Measurements from ENCODE around the gene CYP19A1.
A peak's percentile ranks its signal among the peaks of the same experiment; 100 is the strongest.

Gene CYP19A1

DNA sequence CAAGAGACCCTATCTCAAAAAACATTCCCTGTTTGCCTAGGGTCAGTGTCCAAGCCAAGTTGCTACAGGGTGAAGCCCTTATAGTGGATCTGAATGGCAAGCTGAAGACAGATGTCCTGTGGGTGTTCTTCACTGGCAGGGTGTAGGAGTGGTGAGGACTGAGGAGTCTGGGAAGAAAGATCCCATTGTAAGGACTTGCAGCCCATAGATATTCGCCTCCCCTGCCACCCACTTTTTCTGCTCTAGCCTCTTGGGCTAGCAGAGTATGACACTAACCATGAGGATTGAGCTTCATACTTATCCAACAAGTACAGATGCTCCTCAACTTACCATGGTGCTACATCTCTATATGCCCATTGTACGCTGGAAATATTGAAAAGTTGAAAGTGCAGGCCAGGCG lies 13.2 kb downstream of the CYP19A1 start:
- DNase-seq (ENCODE audit: low spot score), result no peak

DNA sequence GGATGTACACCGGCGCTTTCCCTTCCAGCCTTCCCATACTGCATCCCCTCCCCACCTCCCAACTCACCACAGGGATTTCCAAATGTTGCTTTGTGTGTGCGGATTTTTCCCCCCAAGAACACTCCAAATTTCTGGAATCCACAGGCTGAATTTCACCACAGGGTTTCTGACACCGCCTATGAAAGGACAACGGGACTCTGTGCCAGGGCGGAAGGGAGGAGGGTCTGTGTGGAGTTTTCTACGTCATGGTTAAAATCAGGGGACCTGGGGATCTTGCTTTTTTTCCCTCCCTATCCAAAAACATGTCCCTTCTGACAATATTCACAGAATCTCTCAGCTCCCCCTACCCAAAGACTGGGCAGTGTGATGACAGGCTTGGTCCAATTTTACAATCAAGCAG lies 14.6 kb downstream of the CYP19A1 start:
- no peak for DNase-seq (ENCODE audit: low spot score)

DNA sequence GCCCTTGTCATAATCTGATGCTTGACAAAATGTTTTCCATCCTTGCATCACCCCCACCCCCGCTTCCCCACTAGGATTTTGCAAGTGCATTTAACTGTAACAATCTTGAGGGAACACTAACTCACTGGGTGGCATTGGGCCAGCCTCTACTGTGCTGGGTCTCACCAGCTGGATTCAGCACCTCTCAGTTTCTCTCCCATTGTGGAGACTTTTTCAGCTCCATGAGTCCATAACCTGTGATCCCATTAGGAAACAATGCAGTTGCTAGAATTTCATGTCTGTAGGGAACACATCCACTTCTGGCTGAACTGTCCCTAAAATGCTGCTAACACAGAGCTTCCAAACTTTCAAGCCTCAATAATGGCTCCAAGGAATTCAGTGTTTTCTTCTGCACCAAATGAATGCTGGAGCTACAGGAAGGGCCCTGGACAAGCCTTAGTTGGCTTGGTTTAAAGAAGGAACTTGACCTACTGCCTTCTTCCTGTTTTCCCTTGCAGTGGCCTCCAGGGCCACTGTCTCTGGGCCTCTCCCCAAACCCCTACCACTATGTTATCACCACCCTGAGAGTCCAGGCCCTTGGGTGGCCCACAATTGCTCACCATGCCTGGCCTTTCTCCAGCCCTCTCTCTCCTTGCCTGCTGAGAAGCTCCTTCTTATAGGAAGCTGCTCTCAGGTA lies 15.6 kb downstream of the CYP19A1 start:
- no peak for DNase-seq (ENCODE audit: low spot score)

DNA sequence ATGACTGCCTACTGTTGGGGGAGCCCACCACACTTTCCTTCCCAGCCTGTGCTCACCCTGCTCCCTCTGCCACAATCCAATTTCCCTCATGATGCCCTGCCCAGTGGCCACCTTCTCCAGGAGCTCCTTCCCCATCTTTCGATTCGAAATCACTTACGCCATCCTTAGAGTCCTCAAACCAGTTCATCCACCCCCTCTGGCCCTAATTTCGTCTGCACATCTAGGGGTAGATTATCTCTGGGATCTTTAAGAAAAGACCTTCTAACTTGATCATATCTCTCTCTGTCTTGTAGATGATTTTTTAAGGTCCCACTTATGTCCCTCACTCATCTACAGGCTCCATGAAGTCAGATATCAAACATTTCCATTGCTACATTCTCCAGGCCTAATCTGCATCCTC lies 17.1 kb downstream of the CYP19A1 start:
- no peak for DNase-seq (ENCODE audit: low spot score)

DNA sequence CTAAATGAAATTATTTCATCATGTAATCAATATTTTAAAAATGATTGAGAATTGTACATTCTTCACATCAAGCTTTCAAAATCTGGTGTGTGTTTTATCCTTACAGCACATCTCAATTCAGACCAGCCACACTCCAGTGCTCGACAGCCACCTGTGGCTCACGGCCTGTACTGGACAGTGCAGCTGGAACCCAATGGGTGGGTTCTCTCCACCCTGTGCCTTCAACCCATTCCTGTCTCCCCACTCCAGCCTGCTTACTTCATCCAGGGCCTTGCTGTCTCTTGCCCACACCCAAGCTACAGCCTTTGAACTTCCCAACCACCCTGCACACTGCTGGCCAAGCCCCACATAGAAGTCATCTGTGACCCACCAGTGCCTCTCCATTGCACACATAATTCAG lies 17.6 kb downstream of the CYP19A1 start:
- no peak for DNase-seq (ENCODE audit: low spot score)

DNA sequence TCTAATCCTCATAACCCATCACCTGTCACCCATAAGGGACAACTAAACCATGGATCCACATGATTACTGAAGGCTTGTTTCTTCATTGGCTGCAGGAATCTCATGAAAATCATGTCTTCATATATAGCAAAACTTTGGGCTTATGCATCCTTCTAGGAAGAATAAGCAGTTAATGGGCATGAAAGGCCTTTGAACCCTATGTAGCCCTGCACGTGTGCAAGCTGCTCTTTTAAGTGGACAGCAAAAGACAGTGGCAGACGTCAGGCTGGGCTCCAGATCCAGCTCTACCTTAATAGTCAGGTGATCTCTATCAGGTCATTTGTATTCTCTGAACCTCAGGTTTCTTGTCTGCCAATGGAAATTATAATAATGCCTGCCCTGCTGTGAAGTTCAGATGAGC lies 18.9 kb downstream of the CYP19A1 start:
- DNase-seq (ENCODE audit: low spot score), result no peak

DNA sequence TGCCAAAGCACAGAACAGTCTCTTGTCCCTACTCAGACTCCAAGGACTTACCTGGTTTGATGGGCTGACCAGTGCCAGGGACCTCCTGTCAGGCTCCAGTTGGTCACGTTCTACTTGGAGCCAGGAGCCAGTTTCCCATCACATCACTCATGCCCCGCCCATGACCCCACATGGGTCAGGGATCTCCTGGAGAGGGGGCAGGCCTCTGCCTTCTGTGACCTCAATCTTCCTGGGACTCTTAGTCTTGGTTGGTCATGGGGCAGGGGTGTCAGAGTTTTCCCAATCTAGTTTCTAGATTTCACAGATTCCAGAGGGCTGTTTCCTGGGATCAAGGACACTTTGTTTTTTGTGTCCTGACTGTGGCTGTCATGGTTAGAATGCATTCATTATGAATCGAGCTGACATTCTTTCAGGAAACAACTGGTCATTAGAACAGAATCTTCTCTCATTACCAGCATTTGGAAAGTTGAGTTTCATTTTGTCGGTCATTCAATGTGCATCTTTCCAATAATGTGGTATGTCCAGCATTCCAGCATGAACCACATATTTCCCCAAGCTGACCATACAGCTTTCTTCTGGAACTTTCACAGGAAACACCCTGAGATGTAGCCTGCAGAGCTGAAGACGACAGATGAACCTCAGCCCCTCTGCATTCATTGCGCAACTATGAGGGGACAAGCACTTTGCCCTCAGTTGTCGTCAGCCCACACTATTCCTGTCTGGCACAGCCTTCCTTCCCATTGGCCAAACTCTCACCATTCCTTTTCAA lies 19.8 kb downstream of the CYP19A1 start:
- peak; percentile 77 for DNase-seq (ENCODE audit: low spot score)

DNA sequence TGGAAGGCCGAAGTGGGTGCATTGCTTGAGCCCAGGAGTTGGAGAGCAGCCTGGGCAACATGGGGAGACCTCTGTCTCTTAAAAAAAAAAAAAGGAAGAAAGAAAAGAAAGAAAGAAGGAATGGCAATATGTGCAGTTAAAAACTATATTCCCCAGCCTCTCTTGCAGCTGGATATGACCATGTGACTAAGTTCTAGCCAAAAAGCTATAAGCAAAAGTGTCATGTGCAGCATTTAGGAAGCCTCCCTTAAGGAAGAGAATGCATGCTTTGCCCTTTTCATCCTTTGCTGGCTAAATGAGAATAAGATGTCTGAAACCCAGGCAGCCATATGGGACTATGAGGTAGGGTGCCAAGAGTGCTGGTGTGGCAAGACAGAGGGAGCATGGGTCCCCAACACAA lies 21.8 kb downstream of the CYP19A1 start:
- DNase-seq (ENCODE audit: low spot score), result no peak

DNA sequence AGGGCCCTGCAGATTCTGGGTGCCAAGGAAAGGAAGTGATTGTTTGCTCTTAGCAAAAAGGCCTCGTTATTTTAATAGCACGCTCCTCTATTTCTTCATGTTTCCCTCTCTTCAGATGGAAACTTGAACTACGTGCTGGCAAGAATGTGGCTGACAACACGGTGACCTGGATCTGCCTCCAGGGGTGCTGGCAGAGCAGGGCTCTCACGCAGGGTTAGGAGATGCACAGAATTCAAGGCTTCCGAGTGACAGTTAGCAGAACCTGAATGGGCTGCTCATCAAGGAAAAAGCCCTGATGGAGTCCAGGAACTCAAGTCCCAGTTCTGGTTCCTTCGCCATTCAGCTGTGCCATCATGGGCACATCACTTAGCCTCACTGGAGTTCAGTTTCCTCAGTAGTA lies 22.7 kb downstream of the CYP19A1 start:
- no peak for DNase-seq (ENCODE audit: low spot score)

DNA sequence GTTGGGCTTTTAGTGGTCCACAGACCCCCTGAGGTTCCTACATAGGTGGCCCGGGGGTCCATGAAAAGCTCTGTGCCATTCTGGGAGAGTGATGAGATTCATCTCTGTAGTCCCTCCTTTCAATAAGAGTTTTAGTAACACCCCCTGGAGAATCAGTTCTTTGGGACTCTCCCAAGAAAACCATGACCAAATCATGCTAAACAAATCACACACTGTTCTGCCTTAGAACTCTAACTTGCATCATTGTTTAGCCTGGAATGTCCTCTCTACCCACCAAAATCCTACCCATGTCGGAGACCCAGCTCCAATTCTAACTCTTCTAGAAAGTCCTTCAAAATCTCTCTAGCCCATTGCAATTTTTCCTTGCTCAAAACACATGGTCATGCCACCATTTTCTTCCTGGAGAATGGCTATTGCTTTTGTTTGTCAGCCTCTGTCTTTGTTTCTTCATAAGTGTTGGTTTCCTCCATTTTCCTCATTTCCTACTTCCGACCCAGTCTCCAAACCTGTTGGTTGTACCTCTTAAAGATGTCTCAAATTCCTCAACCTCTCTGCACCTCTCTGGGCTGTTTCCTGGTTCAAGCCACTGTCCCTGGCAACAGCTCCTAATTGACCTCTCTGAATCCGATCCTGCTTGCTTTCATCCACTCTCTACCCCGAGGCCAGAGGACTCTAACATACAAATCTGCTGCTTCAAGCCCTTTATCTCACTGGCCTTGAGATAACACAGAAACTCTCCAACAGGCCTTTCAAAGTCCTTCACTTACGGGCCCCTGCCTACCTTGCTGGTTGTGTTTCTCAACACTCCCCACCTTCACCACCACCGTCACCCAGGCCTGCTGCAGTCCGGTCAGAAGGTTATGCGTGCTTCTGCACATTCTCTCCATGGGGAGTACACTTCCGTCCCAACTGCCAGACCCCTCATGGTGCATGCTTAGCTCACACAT lies 23.7 kb downstream of the CYP19A1 start:
- DNase-seq (ENCODE audit: low spot score), result no peak

DNA sequence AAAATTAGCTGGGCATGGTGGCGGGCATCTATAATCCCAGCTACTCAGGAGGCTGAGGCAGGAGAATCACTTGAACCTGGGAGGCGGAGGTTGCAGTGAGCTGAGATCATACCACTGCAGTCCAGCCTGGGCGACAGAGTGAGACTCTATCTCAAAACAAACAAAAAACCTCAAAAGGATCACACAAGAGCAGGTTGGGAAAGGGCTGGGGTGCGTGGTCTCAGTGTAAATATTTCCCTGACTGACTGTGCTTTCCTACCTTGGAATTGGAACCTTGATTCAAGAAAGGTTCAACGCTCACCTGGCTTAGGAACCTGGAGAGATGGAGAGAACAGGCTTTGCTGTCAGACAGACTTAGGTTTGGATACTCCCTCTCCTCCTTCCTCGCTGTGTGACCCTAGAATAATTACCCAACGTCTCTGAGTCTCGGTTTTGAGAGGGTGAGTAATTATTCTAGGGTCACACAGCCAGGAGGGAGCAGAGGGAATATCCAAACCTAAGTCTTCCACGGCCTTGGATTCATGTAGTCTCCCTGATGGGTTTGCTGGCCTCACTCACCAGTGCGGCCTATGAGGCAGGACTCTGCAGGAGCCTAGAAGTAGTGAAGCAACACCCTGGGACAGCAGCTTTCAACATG lies 24.6 kb downstream of the CYP19A1 start:
- no peak for DNase-seq (ENCODE audit: low spot score)

DNA sequence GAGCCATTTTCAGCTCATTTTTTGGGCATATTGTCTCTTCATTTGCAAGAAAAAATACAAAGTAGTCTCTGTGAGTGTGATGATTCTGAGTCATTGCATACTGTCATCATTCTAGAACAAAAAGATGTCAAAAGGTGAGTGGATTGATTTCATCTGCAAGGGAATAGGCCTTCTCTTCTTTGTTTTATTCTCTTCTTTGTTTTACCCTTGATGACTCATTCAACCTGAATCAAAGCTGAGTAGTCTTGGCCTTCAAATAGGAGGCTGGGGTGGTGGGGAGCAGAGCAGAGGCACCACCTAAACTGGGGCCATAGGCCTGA lies 25.4 kb downstream of the CYP19A1 start:
- DNase-seq (ENCODE audit: low spot score), result no peak

DNA sequence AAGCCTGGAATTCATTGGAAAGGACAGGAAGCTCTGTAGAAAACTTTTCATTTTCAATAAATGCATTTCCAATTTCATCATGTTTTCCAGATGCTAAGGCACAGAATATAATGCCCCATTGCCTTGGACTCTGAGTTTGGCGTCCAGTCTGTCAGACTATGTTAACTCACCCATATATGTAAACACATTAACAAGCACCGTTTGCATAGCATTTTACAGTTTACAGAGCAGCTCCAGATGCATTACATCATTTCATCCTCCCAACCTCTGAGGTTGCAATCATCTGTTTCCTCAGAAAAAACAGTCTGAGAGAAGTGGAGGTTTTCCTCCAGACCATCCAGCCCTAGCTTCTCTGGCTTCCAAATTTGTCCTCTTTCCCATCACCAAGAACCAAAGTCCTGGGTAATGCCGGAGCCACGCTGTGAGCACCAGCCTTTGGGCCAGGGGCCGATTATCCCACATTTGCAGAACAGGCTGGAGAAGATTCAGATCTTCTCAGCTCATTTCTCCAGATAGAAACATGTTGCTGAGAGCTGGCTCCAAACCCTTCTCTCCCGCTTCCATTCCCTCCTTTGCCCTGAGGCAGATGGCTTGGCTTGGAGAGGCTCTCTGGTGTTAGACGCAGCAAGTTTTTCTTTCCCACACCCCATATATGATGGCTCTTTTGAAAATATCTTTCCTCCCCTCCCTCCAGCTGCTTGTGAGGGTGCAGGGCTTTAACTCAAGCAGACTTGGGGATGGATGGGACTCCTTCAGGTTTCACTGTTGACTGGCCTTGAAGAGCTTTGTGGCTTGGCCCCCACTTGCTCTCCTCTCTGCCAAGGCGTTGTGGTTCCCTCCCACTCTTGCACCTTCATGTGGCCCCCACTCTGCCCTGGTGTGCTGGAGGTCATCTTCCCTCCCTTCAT lies 26.0 kb downstream of the CYP19A1 start:
- DNase-seq (ENCODE audit: low spot score), result no peak

DNA sequence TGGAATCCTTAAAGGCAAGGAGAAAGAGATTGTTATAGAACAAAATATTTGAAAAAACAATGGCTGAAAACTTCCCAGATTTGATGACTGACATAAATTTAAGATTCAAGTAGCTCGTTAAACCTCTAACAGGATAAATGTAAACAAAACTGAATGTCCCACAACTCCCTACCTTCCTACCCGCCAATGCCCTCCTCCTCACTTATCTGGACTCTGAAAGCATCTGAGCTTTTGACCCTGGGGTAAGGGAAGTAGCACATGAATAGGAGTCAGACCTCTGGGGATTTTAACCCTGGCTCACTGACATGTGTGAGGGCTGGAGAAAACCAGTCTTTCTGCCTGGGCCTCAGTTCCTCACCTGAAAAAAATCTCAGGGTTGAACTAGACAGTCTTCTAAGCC lies 26.9 kb downstream of the CYP19A1 start:
- DNase-seq (ENCODE audit: low spot score), result no peak

DNA sequence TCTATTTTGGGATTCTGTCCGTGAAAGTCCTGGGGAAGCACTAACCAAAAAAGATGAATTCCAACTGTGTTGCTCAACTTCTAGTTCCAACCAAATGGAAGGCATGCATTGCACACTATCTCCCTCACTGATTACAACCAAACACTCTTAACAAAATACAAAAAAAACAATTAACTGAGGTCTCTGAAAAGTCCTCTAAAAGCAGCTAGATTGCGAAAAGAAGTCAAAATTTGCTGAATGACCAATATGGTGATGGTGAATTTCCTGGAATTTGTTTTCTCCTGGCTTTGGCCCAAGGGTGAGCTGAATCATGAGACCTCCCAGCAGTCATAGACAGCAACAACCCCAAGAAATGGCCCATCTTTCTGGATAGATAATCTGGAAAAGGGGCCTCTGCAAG lies 28.3 kb downstream of the CYP19A1 start:
- peak; percentile 69 for DNase-seq (ENCODE audit: low spot score)

DNA sequence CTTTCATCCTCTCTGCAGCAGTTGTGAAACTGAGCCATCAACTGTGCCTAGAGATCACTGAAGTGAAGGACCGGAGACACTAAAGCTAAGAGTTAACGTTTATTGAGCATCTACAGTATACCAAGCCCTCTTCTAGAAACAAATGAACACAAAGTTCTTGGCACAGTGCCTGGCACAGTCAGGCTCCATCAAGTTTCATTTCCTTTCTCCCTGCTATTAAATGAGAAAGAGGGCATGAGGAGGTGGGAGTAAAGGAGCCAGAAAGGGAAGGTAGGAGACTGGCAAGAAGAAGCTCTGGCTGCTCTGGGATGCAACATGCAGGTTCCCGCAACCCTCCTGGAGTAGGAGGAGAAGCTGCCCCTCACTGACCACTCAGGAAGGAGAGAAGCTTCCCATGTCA lies 30.6 kb downstream of the CYP19A1 start:
- DNase-seq (ENCODE audit: low spot score), result no peak

DNA sequence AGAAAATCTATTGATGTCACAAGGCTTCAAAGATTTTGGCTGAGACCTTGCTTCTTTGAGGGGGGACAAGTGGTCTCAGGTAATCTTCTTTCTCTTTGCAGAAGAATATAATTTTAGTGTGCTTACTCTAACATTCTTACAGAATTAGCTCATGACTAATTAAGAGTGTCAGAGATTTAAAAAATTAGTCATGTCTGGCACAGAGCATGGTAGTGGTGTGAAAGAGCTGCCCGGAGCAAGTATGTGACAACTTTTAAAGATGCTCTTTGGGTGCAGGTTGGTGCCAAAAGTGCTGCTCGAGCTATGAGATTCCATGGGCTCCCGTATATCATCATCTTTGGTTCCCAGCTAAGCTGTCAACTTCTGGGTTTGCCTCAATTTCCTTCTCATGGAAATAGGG lies 31.1 kb downstream of the CYP19A1 start:
- no peak for DNase-seq (ENCODE audit: low spot score)

DNA sequence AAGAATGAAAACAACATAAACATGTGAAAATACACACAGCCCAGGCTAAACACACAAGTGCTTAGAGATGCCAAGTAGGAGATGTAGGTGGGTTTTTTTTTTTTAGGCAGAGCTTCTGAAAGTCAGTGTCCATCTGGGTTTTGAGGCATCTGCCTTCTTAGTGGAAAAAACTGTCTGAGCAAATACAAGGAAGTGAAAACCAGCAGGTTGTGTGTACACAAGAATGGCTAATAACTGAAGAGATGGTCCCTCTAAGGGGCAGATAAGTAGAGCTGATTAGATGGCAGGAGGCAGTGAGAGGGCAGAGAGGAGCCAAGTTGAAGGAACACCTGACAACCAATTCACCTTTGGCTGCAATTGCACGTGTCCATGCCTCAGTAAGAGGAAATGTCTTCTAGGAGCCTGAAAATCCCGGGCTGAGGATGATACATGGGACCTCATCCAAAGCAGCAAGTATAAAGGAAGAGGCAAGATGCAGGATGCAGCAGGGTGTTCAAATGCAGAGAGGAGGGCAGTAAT lies 34.9 kb downstream of the CYP19A1 start:
- DNase-seq (ENCODE audit: low spot score), result no peak

DNA sequence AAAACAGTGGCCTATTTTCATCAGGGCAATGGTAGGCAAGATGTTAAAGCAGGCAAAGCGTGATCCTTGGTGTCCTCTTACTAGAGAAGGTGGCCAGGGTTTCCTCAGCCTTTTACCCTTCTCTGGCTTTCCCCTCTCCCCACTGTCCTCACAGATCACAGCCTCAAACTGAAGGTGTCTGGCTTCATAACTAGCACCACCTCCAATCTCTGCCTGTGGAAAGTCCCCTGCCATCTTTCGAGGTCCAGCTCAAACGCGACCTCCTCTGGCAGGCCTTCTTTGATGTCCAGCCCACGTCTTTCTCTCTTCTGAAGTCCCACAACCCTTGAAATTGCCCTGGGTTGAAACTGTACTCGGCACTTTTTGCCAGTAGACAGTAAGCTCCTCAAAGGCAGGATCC lies 35.9 kb downstream of the CYP19A1 start:
- no peak for DNase-seq (ENCODE audit: low spot score)

DNA sequence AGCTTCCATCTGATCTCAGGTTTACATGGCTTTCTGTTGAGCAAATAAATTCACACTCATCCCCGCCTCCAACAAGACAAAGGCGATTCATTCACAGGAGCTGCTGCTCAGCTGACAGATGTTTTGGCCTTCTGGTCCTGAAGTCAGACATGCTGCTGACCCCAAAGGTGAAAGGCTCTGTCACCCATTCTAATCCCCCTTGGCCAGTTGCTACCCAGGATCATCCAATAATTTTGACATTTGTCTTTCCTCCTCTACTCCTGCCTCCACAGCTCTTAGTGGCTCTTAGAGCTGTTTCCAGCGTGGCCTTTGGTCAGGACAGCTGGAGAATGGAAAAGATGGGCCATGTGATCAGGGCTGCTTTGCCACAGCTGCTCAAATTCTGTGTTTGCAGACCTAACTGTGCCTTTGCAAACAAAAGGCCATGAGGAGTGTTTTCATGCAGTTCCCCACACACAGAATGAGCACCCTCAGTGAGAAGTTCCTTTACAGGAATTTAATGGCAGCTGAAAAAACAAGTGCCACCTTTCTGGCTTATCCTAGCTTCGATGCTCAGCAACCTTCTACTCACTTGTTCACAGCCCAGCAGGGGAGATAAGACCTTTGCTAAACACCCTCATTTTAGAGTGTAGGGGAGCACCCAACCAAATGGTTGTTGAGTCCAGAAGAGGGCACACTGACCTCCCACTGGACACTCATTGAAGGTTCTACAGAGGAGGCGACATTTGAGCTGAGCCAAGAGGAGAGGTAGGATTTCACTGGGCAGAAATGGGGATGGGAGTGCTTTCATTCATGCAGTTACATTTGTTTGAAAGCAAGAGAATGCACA lies 39.0 kb downstream of the CYP19A1 start:
- no peak for DNase-seq (ENCODE audit: low spot score)

Data from AG20443 (cell line).